Raji (cell line): ENCODE data around the gene POFUT1.

Experiments
- POLR2A ChIP-seq: IDR thresholded peaks from 2 replicates; pipeline ENCODE4 v1.6.1; 2011; ENCODE audit warnings: low read depth, low read length, control low read depth; ENCODE audit not compliant: insufficient read depth

POFUT1 gene

DNA sequence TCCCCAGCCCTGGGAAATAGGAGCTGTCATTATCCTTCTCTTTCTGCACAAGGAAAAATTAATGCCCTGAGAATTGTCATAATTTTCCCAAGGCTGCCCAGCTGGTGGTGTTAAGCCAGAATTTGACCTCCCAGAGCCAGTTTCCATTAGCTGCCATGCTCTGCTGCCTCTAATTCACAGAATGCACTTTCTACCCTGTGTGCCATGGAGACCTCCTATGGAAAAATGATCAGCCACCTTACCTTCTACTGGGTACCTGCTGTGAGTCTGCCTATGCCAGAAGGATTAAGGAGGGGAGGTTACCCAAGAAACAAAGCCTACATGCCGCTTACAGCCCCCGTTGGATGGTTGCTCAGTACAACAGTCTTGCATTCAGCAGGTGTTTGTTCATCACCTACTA is 29.1 kb downstream of the POFUT1 start:
- no peak for TF ChIP-seq POLR2A

DNA sequence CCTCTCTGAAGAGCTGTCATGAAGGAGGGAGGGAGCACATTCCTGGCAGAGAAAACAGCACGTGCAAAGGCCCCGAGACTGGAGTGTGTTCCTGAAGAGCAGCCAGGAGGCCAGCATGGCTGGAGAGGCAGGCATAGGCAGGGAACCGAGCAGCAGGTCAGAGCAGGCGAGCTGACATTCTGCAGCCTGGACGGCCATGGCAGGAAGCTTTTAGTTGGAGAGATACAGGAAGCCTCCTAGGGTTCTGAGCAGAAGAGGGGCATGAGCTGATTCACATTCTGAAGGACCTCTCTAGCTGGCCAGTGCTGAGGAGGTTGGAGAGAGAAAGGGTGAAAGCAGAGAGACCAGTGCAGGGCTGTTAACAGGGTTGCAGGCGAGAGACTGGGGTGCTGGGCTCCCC is 29.7 kb downstream of the POFUT1 start:
- TF ChIP-seq POLR2A = no peak

DNA sequence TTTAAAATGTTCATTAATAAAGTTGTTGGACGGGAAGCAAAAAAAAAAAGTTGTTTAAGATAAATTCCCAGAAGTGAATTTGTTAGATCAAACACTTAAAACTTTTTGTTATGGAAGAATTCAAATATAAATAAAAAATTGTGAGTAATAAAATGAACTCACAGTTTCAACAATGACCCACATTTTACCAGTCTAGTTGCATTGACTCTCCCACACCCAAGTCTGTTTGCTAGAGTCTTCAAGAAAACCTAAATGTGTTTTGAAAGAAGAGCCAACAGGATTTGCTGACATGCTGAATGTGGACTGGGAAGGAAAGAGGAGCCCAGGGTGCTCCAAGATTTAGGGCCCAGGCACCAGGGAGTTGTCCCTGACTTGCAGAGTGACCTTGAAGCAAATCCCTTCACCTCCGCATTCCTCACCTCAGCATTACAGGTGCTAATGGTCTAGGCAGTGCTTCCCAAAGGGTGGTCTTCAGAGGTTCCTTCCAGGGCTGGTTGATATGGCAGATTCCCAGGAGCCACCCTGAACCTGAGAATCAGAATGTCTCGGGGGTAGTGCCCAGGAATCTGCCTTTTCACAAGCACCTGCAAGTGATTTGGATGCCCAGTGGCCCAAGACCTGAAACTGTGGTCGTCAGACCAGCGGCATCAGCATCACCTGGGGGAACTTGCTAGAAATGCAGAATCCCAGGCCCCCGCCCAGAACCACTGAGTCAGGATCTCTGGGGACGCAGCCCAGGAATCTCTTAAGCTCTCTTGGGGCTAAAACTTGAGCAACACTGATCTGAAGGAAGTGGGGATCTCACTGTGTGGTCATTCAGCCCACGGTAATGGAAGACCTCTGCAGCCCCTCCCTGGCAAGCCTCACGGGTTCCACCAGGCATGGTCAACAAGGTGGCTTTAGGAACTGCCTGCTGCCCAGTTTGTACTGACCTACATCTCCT is 31.1 kb downstream of the POFUT1 start:
- TF ChIP-seq POLR2A = no peak

DNA sequence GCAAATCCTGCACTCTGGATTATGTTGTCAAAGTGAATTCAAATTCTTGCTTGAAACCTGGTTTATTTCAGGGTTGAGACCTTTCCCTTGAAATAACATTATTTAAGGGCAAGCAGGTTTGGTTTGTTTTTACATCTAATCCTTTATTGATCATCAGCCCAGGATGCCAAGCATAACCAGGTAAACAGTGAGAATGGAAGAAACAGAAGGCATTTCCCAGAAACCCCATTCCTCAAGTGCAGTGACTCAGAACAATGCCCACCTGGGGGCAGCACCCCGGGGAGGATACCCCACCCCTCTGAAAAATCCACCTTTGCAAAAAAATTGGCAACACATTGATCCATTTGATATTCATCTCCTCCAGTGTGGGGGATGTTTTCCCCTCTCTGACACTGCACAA is 32.5 kb downstream of the POFUT1 start:
- TF ChIP-seq POLR2A = no peak

DNA sequence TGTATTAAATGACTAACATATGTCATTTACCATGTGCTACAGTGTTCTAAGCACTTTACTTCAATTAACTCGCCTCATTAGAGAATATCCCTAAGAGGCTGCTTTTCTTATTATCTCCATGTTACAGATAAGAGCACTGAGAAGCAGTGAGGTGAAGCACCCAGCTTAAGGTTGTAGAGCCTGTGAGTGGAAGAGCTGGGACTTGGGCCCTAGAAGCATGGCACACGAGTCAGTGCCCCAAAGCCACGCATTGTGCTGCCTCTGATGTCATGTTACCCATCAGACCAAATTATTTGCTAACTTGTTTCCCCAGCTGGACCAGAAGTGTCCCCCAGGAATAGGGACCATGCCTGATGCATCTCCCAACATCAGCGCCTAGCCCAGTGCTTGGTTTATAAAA is 34.1 kb downstream of the POFUT1 start:
- TF ChIP-seq POLR2A = no peak

DNA sequence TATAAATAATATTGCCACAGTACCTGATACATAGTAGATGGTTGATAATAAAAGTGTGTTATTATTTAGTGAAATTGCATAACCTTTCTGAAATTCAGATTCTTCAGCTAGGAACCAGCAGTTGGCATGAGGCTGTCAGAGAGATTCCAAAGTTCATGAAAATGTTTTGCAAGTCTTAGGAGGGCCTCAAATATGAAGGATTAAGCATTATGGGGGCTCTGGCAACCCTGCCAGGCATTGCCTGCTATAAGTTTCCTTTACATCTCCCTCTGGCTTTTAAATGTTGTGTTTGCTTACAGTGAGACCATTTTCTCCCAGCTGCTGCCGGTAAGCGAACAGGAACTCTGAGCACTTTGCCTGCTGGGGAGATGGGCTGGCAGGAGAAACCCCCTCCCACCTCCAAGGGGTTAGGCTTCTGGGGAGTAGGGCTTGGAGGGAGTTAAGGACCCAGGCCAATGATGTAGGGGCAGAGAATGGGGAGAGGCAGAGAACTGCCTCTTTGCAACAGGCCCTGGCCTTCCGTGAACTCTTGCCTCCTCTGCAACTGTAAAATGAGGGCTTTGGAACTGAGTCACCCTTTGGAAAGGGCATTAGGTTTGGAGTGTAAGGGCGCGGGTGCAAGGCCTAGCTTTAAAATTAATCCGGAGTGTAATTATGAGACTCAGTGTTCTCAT is 36.6 kb downstream of the POFUT1 start:
- no peak for TF ChIP-seq POLR2A

DNA sequence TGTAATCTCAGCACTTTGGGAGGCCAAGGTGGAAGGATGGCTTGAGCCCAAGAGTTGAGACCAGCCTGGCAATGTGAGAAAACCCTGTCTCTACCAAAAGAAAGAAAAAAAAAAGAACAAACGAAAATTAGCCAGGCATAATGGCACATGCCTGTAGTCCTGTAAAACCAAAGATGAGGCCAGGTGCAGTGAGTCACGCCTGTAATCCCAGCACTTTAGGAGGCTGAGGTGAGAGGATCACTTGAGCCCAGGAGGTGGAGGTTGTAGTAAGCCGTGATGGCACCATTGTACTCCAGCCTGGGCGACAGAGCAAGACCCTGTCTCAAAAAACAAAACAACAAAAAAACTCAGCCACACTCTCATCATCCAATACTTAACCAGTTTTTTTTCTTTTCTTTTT is 37.3 kb downstream of the POFUT1 start:
- no peak for TF ChIP-seq POLR2A

DNA sequence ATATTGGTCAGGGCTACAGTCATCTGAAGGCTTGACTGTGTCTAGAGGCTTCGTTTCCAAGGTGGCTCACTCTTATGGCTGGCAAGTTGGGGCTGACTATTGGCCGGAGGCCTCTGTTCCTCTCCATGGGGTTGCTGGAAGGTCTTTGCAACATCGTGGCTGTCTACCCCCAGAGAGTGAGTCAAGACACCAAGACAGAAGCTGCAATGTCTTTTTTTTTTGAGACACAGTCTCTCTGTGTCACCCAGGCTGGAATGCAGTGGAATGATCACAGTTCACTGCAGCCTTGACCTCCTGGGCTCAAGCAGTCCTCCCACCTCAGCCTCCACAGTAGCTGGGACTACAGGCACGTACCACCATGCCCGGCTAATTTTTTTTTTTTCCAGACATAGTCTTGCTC is 40.4 kb downstream of the POFUT1 start:
- no peak for TF ChIP-seq POLR2A

DNA sequence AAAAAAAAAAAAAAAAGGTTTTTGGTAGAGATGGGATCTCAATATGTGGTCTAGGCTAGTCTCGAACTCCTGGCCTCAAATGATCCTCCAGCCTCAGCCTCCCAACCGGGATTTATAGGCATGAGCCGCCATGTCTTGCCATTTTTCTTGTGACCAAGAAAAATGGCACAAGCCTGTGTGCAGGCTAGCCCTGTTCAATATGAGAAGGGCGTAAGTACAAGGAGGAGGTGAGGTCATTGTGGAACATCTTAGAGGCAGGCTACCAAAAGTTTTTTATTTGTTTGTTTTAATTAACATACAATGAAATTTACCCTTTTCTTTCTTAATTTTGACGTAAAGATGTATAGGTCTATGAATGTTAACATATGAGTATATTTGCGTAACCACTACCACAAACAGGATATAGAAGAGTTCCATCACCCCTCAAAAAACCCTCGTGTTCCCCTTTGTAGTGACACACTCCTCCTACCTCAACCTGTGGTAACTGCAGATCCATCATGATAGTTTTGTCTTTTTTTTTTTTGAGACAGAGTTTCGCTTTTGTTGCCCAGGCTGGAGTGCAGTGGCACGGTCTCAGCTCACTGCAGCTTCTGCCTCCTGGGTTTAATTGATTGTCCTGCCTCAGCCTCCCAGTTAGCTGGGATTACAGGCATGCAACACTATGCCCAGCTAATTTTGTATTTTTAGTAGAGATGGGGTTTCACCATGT is 41.5 kb downstream of the POFUT1 start:
- no peak for TF ChIP-seq POLR2A

DNA sequence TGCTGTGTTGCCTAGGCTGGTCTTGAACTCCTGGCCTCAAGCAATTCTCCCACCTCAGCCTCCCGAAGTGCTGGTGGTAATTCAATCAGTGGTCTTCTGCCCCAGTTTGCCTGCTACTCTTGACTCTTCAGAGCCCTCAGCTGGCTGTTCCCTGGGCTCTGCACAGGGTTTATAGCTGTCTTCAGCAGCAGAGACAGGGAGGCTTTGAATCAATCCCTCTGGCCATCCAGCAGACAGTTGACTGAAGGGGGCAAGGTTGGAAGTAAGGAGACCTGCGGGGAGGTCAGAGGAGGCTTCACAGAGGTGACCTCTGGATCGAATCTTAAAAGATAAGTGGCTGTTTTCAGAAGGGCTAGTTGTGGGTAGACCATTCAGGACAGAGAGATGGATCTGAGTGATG is 43.8 kb downstream of the POFUT1 start:
- no peak for TF ChIP-seq POLR2A

DNA sequence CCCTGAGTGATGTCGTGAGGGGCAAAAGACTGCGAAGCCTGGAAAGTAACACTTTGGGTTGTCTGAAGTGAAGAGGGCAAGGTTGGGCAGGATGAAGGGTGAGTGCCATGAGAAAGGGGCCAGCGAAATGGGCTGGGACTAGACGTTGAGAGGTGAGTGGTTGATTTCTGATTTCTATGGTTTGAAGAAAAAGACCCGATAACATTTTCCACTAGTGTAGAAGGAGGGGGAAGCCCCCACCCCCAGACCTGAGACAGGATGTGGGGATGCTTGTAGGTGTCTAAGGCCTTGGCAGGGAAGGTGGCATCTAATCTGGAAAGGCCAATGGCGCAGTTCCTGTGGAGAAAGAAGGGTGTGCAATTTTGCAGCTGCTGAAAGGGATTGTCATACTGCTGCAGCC is 44.5 kb downstream of the POFUT1 start:
- no peak for TF ChIP-seq POLR2A

DNA sequence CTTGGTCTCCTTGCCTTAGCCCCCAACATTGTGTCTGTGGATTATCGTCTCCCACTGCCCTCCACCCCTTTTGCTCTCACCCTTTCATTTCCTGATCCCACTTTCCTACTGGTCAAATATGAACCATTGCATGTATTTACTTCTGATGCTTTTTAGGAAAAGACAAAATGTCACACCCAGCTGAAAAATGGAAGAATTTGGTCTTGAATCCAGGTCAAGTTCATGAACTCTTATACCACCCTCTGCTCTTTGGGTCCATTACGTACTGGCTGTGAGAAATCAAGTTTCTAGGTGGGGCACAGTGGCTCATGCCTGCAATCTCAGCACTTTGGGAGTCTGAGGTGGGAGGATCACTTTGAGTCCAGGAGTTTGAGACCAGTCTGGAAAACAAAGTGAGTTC is 54.0 kb downstream of the POFUT1 start:
- TF ChIP-seq POLR2A = no peak

DNA sequence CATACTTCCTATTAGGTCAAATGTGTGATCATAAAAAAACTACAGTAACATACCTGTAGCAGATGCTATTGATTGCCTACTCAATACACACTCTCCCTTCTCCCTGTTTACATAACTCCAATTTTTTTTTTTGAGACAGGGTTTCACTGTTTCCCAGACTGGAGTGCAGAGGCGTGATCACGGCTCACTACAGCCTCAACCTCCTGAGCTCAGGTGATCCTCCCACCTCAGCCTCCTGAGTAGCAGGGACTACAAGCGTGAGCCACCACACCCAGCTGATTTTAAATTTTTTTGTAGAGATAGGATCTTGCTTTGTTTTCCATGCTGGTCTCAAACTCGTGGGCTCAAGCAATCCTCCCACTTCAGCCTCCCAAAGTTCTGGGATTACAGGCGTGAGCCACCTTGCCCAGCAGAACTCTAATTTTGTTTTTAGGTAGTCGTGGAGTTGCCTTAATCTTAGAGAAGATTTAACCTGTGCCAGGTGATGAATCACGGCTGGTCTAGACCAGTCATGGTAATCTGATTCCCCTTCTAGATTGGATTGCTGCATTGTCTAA is 55.8 kb downstream of the POFUT1 start:
- TF ChIP-seq POLR2A = no peak

DNA sequence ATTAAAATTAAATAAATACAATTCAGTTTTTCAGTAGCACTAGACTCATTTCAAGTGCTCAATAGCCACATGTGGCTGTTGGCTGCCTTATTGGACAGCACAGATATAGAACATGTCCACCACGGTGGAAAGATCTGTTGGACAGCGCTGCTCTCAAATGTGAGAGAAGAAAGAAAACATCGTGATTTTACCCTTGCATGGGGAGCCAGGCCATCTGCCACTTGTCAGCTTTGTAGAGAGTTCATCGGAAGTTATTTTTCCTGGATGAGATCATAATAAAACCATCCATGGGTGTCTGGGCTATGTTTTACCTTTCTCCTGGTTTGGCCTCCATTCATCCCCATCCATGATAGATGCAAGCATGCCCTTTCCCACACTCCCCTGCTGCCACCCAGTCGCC is 63.9 kb downstream of the POFUT1 start:
- no peak for TF ChIP-seq POLR2A

DNA sequence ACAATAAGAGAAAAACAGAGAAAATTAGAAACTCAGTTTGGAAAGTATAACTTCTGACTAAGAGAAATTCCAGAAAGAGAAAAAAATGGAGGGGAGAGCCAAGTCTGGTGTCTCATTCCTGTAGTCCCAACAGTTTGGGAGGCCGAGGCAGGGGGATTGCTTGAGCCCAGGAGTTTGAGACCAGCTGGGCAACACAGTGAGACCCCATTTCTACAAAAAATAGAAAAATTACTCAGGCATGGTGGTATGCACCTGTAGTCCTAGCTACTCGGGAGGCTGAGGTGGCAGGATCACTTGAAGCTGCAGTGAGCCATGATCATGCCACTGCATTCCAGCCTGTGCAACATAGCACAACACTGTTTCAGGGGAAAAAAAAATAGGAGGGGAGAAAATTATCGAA is 66.7 kb downstream of the POFUT1 start:
- TF ChIP-seq POLR2A = no peak
